ELF-1 (cell line): Measurements from ENCODE around the gene HECTD3.
"Not testable (repeated sequence)": the region's sequence is repeated elsewhere in the genome, so short reads cannot be mapped to it uniquely, and the experiment has no call there.

ENCODE experiments used
- DNase-seq: peaks from one replicate; pipeline ENCODE4 v3.0.0-alpha.2; 2016; ENCODE audit warnings: low read depth, low spot score

HECTD3 gene

GRCh38 chr1:44988531-44989156 lies 22.5 kb downstream of the HECTD3 start:
- no peak for DNase-seq

- no peak for DNase-seq
Observed at GRCh38 chr1:44985747-44986359, 25.3 kb downstream of the HECTD3 start.

GRCh38 chr1:44977372-44977771 lies 33.8 kb downstream of the HECTD3 start:
- not testable (repeated sequence) for DNase-seq

- DNase-seq, result no peak
Observed at GRCh38 chr1:44976252-44976651, 34.9 kb downstream of the HECTD3 start.

- no peak for DNase-seq
Observed at GRCh38 chr1:44973645-44974044, 37.5 kb downstream of the HECTD3 start.

GRCh38 chr1:44970317-44970716 lies 40.8 kb downstream of the HECTD3 start:
- DNase-seq, result no peak

- DNase-seq, result no peak
Observed at GRCh38 chr1:44964396-44964795, 46.7 kb downstream of the HECTD3 start.

GRCh38 chr1:44962729-44963128 lies 48.4 kb downstream of the HECTD3 start:
- DNase-seq, result no peak

- DNase-seq, result not testable (repeated sequence)
Observed at GRCh38 chr1:44962022-44962421, 49.1 kb downstream of the HECTD3 start.

- DNase-seq, result not testable (repeated sequence)
Observed at GRCh38 chr1:44957566-44957965, 53.6 kb downstream of the HECTD3 start.

GRCh38 chr1:44956077-44956476 lies 55.0 kb downstream of the HECTD3 start:
- DNase-seq, result not testable (repeated sequence)
